ENCODE measurements around the gene GALNT15. TPM values are rescaled to one million over a fixed set of nuclear protein-coding genes. Genes with fewer than 3 reads are reported as not detected.

The GALNT15 gene
- total and polyA plus RNA-seq, 8 donors = 4.2 to 133 (median 25.3) TPM

DNA sequence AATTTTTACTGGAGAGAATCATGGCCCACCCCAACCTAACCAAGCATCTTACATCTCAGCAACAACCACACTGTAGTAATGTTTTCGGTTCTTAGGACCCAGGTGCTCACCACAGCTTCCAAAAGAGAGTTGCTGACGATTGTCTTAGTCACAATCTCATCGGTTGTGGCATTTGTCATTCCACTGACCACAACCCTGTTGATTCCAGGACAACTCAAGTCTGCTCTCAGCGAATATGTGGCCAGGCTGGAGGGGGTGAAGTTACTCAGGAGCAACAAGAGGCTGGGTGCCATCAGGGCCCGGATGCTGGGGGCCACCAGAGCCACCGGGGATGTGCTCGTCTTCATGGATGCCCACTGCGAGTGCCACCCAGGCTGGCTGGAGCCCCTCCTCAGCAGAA is 25.9 kb downstream of the GALNT15 start:
- 78 to 87% (median 83%) methylated on average over 8 of the region's 8 CpGs for WGBS, 5 donors
- intact Hi-C loops (cut with DNase I; ENCODE audit: low total_unique reads) = no loop called here
- no peak overlapping the region for H3K27ac ChIP-seq
- H3K9me3 ChIP-seq = no peaks in the 10 kb centered on the region
- H3K4me3 ChIP-seq = no peak overlapping the region
- H3K4me1 ChIP-seq = no peaks in the 10 kb centered on the region
- H3K27me3 ChIP-seq = peaks cover 0 to 3% (median 0%) of the 10 kb centered on the region in 3 donors
- peaks cover 0 to 74% (median 8%) of the 10 kb centered on the region in 4 donors for H3K36me3 ChIP-seq
- DNase-seq = no peak
- no peak for TF ChIP-seq POLR2A (IDR thresholded peaks at IDR 0.05)
- TF ChIP-seq, protein P1, sequence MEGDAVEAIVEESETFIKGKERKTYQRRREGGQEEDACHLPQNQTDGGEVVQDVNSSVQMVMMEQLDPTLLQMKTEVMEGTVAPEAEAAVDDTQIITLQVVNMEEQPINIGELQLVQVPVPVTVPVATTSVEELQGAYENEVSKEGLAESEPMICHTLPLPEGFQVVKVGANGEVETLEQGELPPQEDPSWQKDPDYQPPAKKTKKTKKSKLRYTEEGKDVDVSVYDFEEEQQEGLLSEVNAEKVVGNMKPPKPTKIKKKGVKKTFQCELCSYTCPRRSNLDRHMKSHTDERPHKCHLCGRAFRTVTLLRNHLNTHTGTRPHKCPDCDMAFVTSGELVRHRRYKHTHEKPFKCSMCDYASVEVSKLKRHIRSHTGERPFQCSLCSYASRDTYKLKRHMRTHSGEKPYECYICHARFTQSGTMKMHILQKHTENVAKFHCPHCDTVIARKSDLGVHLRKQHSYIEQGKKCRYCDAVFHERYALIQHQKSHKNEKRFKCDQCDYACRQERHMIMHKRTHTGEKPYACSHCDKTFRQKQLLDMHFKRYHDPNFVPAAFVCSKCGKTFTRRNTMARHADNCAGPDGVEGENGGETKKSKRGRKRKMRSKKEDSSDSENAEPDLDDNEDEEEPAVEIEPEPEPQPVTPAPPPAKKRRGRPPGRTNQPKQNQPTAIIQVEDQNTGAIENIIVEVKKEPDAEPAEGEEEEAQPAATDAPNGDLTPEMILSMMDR (IDR thresholded peaks at IDR 0.05) = no peak
- no peak for TF ChIP-seq POLR2AphosphoS5 (IDR thresholded peaks at IDR 0.05)
- no peak for TF ChIP-seq EP300 (IDR thresholded peaks at IDR 0.05)

- intact Hi-C loops (cut with DNase I; ENCODE audit: low total_unique reads) = no loop called here
- Histone ChIP-seq H3K9me3 (no peaks in the 10 kb centered on the region), H3K4me1 (no peaks in the 10 kb centered on the region), H3K4me3 (no peak overlapping the region), H3K36me3 (peaks cover 0 to 48% (median 0%) of the 10 kb centered on the region in 4 donors), H3K27me3 (peaks cover 0 to 3% (median 0%) of the 10 kb centered on the region in 3 donors), H3K27ac (no peak overlapping the region)
- WGBS, 5 donors = 68 to 79% (median 73%) methylated on average over 4 of the region's 4 CpGs
- no peak for DNase-seq
- no peak for TF ChIP-seq POLR2A (IDR thresholded peaks at IDR 0.05)
- TF ChIP-seq POLR2AphosphoS5 (IDR thresholded peaks at IDR 0.05) = no peak
- no peak for TF ChIP-seq EP300 (IDR thresholded peaks at IDR 0.05)
- TF ChIP-seq, protein P1 (IDR thresholded peaks at IDR 0.05) = no peak
Measured at GRCh38 chr3:16203031-16203430, 28.6 kb downstream of the GALNT15 start.

GRCh38 chr3:16203671-16204629 is 29.5 kb downstream of the GALNT15 start:
- 55 to 77% (median 68%) methylated on average over 6 of the region's 6 CpGs for WGBS, 5 donors
- Histone ChIP-seq H3K4me3 (no peak overlapping the region), H3K4me1 (no peaks in the 10 kb centered on the region), H3K27ac (no peak overlapping the region), H3K36me3 (peaks cover 0 to 41% (median 0%) of the 10 kb centered on the region in 4 donors), H3K9me3 (no peaks in the 10 kb centered on the region), H3K27me3 (peaks cover 0 to 3% (median 0%) of the 10 kb centered on the region in 3 donors)
- peak in 1 of 2 donors; percentile 11 for DNase-seq
- TF ChIP-seq, protein P1 (IDR thresholded peaks at IDR 0.05) = no peak
- TF ChIP-seq EP300 (IDR thresholded peaks at IDR 0.05) (no peak), POLR2AphosphoS5 (IDR thresholded peaks at IDR 0.05) (no peak), POLR2A (IDR thresholded peaks at IDR 0.05) (no peak)
- intact Hi-C loops (cut with DNase I; ENCODE audit: low total_unique reads) = no loop called here

GRCh38 chr3:16204751-16205150 is 30.3 kb downstream of the GALNT15 start:
- Histone ChIP-seq H3K27ac (no peak overlapping the region), H3K27me3 (peaks cover 0 to 3% (median 0%) of the 10 kb centered on the region in 3 donors), H3K9me3 (no peaks in the 10 kb centered on the region), H3K4me1 (no peaks in the 10 kb centered on the region), H3K4me3 (no peak overlapping the region), H3K36me3 (peaks cover 0 to 39% (median 0%) of the 10 kb centered on the region in 4 donors)
- TF ChIP-seq POLR2A (IDR thresholded peaks at IDR 0.05) = no peak
- TF ChIP-seq, protein P1 (IDR thresholded peaks at IDR 0.05) = no peak
- no peak for TF ChIP-seq POLR2AphosphoS5 (IDR thresholded peaks at IDR 0.05)
- TF ChIP-seq EP300 (IDR thresholded peaks at IDR 0.05) = no peak
- no peak for DNase-seq
- 93 to 97% (median 95%) methylated on average over 14 of the region's 14 CpGs for WGBS, 5 donors
- intact Hi-C loops (cut with DNase I; ENCODE audit: low total_unique reads) = no loop called here

All from stomach (tissue), 9 donors.